NCI-H69 (cell line): Measurements from ENCODE around the gene TLR9.
"Not testable (repeated sequence)": the region's sequence is repeated elsewhere in the genome, so short reads cannot be mapped to it uniquely, and the experiment has no call there.

ENCODE experiments used
- DNase-seq: peaks from one replicate; lab custom pipeline; 2025; lab: John Stamatoyannopoulos, UW

TLR9 gene

DNA sequence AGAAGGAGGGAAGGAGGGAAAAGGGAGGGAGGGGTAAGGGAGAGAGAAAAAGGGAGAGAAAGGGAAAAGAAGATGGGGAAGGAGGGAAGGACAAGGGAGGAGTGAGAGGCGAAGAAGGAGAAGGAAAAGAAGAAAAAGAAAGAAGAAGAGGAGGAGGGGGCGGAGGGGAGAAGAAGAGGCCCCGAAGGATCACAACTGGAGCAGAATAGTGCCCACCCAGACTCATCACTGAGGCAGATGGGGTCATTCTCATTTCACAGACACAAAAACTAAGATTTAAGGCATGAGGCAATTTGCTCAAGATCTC is 30.2 kb downstream of the TLR9 start:
- DNase-seq = no peak

DNA sequence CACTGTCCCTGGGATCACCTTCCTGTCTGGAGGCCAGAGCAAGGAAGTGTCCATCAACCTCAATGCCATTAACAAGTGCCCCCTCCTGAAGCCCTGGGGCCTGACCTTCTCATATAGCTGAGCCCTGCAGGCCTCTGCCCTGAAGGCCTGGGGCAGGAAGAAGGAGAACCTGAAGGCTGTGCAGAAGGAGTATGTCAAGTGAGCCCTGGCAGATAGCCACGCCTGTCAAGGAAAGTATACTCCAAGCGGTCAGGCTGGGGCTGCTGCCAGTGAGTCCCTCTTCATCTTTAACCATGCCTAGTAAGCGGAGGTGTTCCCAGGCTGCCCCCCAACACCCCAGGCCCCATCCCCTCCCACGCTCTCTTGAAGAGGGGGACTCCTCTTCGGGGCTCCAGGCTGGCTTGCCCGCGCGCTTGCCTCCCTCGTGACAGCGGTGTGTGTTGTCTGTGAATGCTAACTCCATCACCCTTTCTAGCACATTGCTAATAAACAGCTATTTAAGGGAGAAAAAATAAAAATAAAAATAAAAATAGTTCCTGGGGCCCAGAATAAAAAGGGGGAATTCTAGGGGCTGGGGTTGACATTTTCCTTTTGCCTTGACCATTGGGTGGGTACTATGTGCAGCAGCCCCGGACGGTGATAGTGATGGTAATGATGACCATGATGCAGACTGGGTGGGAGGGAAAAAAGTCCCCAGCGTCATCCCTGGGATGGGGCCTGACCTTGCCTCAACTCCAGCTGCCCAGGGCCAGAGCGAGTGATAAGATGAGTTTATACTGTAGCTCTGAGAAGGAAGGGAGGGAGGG is 30.8 kb downstream of the TLR9 start:
- no peak for DNase-seq

GRCh38 chr3:52193065-52193464 is 32.4 kb downstream of the TLR9 start:
- peak; percentile 3 for DNase-seq

GRCh38 chr3:52191663-52192062 is 33.8 kb downstream of the TLR9 start:
- DNase-seq = no peak

DNA sequence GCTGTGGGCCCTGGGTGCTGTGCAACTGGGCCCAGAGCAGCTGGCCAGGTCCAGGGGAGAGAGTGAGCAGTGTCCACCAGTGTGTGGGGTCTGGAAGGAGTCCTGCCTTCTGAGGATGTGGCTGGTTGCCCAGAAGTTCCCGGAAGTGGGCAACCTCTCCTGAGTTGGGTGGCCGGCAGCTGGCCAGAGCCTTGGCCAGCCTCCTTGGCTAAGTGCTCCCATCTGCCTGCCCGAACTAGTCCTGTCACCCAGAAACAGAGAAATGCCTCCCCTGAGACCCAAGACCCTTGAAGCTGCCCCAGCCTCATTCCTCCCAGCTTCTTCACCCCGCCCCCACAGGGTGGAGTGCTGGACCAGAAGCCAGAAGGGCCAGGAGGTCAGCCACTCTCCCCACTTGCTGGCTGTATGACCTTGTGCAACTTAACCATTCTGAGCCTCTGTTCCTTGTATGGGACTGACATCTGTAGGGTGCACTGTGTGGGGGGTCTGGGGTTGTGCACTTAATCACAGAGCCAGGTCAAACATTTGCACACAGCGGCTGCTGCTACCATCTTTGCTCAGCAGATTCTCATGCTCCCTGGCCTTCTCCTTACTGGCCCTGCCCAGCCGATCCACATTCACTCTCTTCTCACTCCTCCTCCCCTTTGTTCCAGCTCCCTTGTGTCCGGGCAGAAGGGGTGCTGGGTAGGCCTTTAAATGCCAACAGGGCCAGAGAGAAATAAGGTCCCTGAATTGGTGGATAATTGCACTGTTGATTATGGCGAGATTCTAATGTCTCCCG is 35.0 kb downstream of the TLR9 start:
- DNase-seq = no peak

GRCh38 chr3:52188556-52188955 is 36.9 kb downstream of the TLR9 start:
- DNase-seq = no peak

GRCh38 chr3:52186729-52187128 is 38.7 kb downstream of the TLR9 start:
- DNase-seq = no peak

DNA sequence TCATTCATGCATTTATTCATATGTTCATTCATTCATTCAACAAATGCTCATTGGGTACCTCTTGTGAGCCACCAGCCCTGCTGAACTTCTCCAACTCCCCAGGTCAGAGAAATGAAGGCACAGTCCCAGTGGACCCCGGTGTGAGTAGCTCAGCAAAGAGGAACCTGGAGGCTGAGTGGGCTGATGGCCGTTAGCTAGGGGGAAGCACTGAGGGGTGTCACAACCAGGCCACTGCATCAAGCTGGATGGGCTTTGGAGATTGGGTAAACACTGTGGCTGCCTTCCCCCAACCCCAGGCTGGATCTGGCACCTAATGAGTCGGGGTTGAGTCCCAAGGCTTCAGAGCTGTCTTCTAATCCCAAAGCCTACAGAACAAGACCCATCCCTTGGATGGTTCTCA is 39.6 kb downstream of the TLR9 start:
- DNase-seq = no peak

DNA sequence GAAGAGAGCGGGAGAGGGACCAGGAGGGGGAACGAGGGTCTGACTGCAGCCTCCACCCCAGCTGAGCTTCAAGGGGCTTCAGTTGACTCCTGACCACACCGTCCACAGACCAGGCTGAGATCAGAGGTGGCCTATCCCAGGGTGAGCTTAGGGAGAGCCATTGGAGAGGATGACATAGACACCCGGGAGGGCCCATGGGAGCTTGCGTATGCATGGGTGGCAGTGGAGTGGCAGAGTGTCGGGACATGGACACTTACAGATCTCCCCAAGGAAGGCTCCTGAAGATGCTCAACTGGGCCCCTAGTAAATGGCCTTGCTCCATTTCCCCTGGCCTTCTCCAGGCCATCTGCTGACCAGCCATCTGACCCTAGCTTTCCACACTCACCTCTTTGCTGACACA is 40.1 kb downstream of the TLR9 start:
- no peak for DNase-seq

DNA sequence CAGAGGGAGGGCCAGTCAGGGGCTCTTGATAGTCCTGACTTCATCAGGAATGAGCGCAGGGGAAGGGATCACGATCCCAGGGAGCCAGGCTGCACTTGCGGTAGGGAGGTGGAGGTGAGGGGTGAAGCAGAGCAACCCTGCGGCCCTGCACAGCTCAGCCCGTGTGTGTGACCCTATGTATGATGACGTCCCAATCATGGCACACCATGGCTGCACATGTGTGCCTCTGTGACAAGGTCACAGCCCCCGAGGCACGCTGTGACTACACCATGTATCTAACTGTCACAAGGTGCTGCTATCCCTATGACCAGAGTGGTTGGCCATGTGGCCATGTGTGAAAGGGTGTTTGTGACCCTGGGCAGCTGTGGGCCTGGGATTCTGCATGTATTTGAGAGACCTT is 40.8 kb downstream of the TLR9 start:
- DNase-seq = no peak

GRCh38 chr3:52183786-52184445 is 41.5 kb downstream of the TLR9 start:
- DNase-seq = peak; percentile 62

- DNase-seq = no peak
Observed at GRCh38 chr3:52182691-52183090, 42.8 kb downstream of the TLR9 start.

- DNase-seq = no peak
Observed at GRCh38 chr3:52182196-52182595, 43.2 kb downstream of the TLR9 start.

GRCh38 chr3:52181543-52181942 is 43.9 kb downstream of the TLR9 start:
- no peak for DNase-seq

DNA sequence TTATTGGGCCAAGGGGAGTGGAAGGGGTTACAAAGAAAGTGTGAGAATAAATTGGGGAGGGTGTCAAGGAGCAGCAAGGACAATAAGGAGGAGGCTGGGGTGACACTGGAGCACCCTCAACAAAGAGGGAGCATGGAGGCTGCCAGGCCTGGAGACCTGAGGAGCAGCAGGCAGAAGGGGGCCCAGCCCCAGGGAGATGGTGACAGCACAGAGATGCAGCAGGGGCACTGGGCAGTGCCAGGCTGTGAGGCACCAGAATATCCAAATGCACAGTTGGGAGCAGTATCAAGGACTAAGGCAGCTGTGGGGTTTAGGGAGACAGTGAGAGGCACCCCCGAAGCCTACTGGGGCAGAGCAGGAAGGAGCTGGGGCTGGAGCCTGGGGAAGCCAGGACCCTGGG is 46.9 kb downstream of the TLR9 start:
- DNase-seq = no peak

DNA sequence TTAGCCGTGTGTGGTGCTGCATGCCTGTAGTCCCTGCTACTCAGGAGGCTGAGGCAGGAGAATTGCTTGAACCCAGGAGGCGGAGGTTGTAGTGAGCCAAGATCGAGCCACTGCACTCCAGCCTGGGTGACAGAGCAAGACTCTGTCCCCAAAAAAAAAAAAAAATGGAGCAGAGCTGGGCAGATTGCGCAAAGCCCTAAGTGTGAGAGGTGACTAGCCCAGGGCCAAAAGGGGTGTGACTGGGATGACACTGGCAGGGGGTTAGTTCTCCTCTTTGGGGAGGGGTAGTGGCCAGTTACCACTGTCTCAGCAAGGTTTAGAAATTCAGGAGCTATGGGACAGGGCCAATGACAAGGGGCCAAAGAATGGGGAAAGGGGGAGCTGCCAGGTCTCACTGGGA is 47.3 kb downstream of the TLR9 start:
- not testable (repeated sequence) for DNase-seq

GRCh38 chr3:52177701-52178042 is 47.8 kb downstream of the TLR9 start:
- no peak for DNase-seq

DNA sequence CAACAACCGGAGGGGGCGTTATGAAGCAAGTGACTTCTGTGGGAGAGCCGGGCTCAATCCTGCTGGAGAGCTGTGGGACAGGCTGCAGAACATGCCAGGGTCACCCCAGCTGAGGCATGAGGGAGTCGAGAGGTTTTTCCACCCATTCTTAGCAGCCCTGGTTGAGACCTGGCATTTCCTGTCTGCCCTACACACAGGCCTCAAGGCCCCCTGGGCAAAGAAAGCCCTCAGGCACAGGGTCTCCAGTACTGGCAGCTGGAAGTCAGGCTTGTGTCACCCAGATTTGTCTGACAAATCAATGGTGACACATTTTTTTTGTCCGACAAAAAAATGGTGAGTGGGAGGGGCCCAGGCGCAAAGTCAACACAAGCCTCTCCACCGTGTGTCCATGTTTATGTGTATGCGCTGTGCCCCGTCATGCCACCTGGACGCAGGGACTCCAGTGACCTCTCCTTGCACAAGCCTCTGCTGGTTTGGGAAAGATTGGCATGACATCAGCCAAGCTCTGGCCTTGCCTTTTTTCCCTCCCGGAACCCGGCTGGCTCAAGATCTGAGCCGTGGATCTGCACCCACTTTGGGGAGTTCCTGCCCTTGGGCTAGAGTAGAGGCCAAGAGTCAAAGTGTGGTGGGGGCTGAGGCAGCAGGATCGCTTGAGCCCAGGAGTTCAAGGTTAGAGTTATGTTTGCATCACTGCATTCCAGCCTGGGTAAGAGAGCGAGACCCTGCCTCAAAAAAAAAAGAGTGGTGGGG is 48.3 kb downstream of the TLR9 start:
- DNase-seq = peak; percentile 50

GRCh38 chr3:52176180-52176752 is 49.2 kb downstream of the TLR9 start:
- no peak for DNase-seq

DNA sequence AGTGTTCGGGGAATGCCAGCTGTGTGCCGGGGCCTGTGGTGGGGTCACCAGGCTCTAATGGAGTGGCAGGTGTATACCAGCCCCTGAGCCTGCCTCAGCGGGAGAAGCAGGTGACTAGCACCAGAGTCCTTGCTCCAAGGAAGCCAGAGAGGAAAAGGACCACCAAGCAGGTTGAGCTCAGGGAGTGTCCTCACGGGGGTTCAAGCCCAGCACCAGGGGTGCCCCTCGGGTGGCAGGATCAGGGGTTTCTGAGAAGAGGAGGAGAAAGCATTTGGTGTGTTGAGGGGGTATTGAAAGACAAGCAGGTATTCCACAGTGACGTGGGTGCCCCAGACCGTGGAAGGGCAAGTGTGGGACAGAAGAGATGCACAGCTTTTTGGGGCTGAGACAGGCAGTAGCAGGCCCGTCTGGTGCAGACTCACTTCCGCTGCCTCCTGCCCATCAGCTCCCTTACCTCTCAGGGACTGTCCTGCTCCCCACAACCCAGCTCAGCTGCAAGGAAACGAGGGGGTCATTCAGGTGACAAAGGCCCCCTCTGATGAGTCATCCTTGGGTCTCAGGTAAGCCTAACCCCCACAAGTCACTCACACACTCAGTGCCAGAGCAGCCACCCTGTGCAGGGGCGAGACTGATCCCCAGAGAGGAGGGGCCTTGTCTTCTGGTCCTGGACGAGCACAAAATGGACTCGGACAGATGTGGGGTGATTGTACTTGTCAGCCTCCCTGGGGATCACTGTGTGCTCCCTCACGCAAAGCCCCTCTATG is 49.8 kb downstream of the TLR9 start:
- no peak for DNase-seq

- no peak for DNase-seq
Observed at GRCh38 chr3:52174896-52175295, 50.5 kb downstream of the TLR9 start.
